ENCODE data around the gene WBP2NL.

Gene WBP2NL

GRCh38 chr22:41979423-41980250, 19.0 kb upstream of the WBP2NL start:
- no peak for DNase-seq

GRCh38 chr22:41982865-41983264, 15.7 kb upstream of the WBP2NL start:
- no peak for DNase-seq

GRCh38 chr22:41983513-41984405, 14.8 kb upstream of the WBP2NL start:
- no peak for DNase-seq

GRCh38 chr22:41987276-41987675, 11.3 kb upstream of the WBP2NL start:
- DNase-seq: no peak

- no peak for DNase-seq
These were observed 9.3 kb upstream of the WBP2NL start for GRCh38 chr22:41989246-41989645.

- no peak for DNase-seq
These were observed 7.5 kb upstream of the WBP2NL start for GRCh38 chr22:41991111-41991510.

- no peak for DNase-seq
These were observed 6.1 kb upstream of the WBP2NL start for GRCh38 chr22:41992496-41992895.

GRCh38 chr22:41995211-41995610, 3.4 kb upstream of the WBP2NL start:
- no peak for DNase-seq

GRCh38 chr22:41996826-41997225, 1.8 kb upstream of the WBP2NL start:
- no peak for DNase-seq

- no peak for DNase-seq
These were observed 1.9 kb downstream of the WBP2NL start for GRCh38 chr22:42000466-42000865.

GRCh38 chr22:42001121-42001520, 2.5 kb downstream of the WBP2NL start:
- DNase-seq: no peak

- no peak for DNase-seq
These were observed 3.1 kb downstream of the WBP2NL start for GRCh38 chr22:42001706-42002105.

- no peak for DNase-seq
These were observed 9.3 kb downstream of the WBP2NL start for GRCh38 chr22:42007922-42008321.

GRCh38 chr22:42010778-42011177, 12.2 kb downstream of the WBP2NL start:
- DNase-seq: no peak

- DNase-seq: no peak
These were observed 14.8 kb downstream of the WBP2NL start for GRCh38 chr22:42013385-42013784.

GRCh38 chr22:42016111-42016510, 17.5 kb downstream of the WBP2NL start:
- DNase-seq: no peak

- no peak for DNase-seq
These were observed 19.6 kb downstream of the WBP2NL start for GRCh38 chr22:42018224-42018623.

GRCh38 chr22:42021571-42021970, 23.0 kb downstream of the WBP2NL start:
- DNase-seq: no peak

- DNase-seq: no peak
These were observed 23.7 kb downstream of the WBP2NL start for GRCh38 chr22:42022162-42022847.

- DNase-seq: no peak
These were observed 26.8 kb downstream of the WBP2NL start for GRCh38 chr22:42025421-42025820.

- DNase-seq: no peak
These were observed 28.1 kb downstream of the WBP2NL start for GRCh38 chr22:42026705-42027104.

- DNase-seq: no peak
These were observed 34.9 kb downstream of the WBP2NL start for GRCh38 chr22:42033263-42034181.

Data from activated CD4-positive, alpha-beta T cell treated with anti-CD3 and anti-CD28 coated beads for 1 hour (primary cell).